ENCODE measurements around the gene RTN4RL2.

GRCh38 chr11:57469268-57469667 is 8.9 kb downstream of the RTN4RL2 start:
- no peak for TF ChIP-seq CTCF (IDR thresholded peaks at IDR 0.05)
- TF ChIP-seq EP300 (IDR thresholded peaks at IDR 0.05) = no peak
